K562 (cell line): ENCODE measurements around the gene TRAPPC2L. TPM values are rescaled to one million over a fixed set of nuclear protein-coding genes. Genes with fewer than 3 reads are reported as not detected.

Experiments
- RREB1 ChIP-seq: fragments of 250-450 bp; sonication (Bioruptor Pico); IDR thresholded peaks from 2 replicates; pipeline ENCODE4 v1.4.0; 2020
- TRIM25 ChIP-seq: fragments of 450-650 bp; IDR thresholded peaks from 2 replicates; pipeline ENCODE4 v1.7.0; 2016; ENCODE audit warnings: borderline replicate concordance
- ZNF584 ChIP-seq: fragments of 200-800 bp; sonication (Bioruptor generic); IDR thresholded peaks from 2 replicates; pipeline ENCODE4 v1.6.1; 2016; ENCODE audit warnings: low read depth, mild to moderate bottlenecking, missing genetic modification characterization, missing compliant biosample characterization
- polyA plus RNA-seq, 8 experiments: library from polyadenylated mRNA; depleted of rRNA in 4 of 8; stranded (reverse) in 5 of 8; unstranded in 3 of 8; fragments of >200 nt; fragmentation: Nextera tagmentation in 2 of 8; fragmentation: Illumina TruSeq in 1 of 8; extraction: Ambion mirVana in 2 of 8; extraction: Trizol in 1 of 8; gene quantifications; 2 replicates each; pipeline versions ENCODE4 v1.2.1 to v1.2.3, GENCODE V29; 2011 to 2014; ENCODE audit warnings: inconsistent platforms in 1 of 8, missing spikeins in 1 of 8
- total RNA-seq, 7 experiments: library from RNA; depleted of rRNA in 6 of 7; stranded (reverse); fragments of >200 nt in 6 of 7; fragmentation: Illumina TruSeq in 2 of 7; extraction: Trizol in 2 of 7; gene quantifications; 2 replicates each; pipeline versions ENCODE4 v1.2.1 to v1.2.3, GENCODE V29; 2011 to 2021; ENCODE audit warnings: low replicate concordance in 1 of 7

TRAPPC2L gene
- total and polyA plus RNA-seq, 9 of the 15 experiments (the other 6 are each of a cell fraction or from before 2014, with no cell fraction given) = 60.4 to 398 (median 97.5) TPM

DNA sequence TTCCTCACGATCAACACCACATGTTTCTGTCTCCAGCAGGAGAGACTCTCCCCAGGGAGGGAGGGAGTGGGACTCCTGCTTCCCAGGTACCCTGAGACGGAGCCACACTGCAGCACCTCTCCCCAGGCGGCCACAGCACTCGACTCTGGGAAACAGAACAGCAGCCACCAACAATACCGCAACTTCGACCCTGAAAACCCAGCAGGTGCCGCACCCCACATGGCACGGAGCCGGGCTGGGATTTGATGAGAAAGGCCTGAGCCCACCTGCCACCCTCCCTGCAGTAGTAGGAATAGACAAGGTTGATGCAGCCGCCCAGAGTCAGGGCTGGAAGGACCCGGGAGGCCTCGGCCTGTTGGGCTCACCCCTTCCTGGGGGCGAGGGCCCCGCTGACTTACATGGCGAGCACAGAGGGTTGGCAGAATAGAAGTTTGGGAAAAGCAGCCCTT, 14.6 kb upstream of the TRAPPC2L start (continued):
- TF ChIP-seq TRIM25 (no peak), RREB1 (CRISPR knock-in tag) (no peak), ZNF584 (CRISPR knock-in tag) (no peak)
